ENCODE measurements around the gene MEF2D.

DNA sequence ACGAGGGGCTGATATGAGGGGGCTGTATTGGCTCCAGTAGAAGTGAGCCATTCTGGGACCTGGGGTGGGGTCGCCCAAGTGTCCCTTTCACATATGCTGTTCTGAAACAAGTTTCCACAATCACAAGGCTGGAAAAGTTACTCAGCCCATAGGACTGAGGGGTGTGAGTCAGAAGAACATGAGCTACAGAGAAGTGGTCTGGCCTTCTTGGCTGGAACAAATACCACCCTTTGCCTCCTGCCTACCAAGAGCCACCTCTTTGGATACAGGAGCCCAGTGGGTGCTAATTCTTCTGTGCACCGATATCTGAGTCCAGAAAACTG lies 42.4 kb downstream of the MEF2D start:
- TF ChIP-seq, protein P1, sequence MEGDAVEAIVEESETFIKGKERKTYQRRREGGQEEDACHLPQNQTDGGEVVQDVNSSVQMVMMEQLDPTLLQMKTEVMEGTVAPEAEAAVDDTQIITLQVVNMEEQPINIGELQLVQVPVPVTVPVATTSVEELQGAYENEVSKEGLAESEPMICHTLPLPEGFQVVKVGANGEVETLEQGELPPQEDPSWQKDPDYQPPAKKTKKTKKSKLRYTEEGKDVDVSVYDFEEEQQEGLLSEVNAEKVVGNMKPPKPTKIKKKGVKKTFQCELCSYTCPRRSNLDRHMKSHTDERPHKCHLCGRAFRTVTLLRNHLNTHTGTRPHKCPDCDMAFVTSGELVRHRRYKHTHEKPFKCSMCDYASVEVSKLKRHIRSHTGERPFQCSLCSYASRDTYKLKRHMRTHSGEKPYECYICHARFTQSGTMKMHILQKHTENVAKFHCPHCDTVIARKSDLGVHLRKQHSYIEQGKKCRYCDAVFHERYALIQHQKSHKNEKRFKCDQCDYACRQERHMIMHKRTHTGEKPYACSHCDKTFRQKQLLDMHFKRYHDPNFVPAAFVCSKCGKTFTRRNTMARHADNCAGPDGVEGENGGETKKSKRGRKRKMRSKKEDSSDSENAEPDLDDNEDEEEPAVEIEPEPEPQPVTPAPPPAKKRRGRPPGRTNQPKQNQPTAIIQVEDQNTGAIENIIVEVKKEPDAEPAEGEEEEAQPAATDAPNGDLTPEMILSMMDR (IDR thresholded peaks at IDR 0.05; ENCODE audit: insufficient read depth, low read length): no peak
- no peak for TF ChIP-seq GABPA (IDR thresholded peaks at IDR 0.05; ENCODE audit: low read depth)
- TF ChIP-seq POLR2AphosphoS5 (IDR thresholded peaks at IDR 0.05; ENCODE audit: low read depth): no peak
- TF ChIP-seq, protein P2, sequence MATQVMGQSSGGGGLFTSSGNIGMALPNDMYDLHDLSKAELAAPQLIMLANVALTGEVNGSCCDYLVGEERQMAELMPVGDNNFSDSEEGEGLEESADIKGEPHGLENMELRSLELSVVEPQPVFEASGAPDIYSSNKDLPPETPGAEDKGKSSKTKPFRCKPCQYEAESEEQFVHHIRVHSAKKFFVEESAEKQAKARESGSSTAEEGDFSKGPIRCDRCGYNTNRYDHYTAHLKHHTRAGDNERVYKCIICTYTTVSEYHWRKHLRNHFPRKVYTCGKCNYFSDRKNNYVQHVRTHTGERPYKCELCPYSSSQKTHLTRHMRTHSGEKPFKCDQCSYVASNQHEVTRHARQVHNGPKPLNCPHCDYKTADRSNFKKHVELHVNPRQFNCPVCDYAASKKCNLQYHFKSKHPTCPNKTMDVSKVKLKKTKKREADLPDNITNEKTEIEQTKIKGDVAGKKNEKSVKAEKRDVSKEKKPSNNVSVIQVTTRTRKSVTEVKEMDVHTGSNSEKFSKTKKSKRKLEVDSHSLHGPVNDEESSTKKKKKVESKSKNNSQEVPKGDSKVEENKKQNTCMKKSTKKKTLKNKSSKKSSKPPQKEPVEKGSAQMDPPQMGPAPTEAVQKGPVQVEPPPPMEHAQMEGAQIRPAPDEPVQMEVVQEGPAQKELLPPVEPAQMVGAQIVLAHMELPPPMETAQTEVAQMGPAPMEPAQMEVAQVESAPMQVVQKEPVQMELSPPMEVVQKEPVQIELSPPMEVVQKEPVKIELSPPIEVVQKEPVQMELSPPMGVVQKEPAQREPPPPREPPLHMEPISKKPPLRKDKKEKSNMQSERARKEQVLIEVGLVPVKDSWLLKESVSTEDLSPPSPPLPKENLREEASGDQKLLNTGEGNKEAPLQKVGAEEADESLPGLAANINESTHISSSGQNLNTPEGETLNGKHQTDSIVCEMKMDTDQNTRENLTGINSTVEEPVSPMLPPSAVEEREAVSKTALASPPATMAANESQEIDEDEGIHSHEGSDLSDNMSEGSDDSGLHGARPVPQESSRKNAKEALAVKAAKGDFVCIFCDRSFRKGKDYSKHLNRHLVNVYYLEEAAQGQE (IDR thresholded peaks at IDR 0.05; ENCODE audit: insufficient replicate concordance, low read depth): no peak

Data from HL-60 (cell line).